Activated CD8-positive, alpha-beta memory T cell treated with anti-CD3 and anti-CD28 coated beads for 48 hours (primary cell): ENCODE results near the gene TMCC1.

ENCODE experiments used
- DNase-seq, 3 experiments: peaks; one replicate each; pipeline ENCODE4 v3.0.0-alpha.2; 2020; ENCODE audit warnings: low read depth in 2 of 3, low spot score in 2 of 3

TMCC1 gene

DNA sequence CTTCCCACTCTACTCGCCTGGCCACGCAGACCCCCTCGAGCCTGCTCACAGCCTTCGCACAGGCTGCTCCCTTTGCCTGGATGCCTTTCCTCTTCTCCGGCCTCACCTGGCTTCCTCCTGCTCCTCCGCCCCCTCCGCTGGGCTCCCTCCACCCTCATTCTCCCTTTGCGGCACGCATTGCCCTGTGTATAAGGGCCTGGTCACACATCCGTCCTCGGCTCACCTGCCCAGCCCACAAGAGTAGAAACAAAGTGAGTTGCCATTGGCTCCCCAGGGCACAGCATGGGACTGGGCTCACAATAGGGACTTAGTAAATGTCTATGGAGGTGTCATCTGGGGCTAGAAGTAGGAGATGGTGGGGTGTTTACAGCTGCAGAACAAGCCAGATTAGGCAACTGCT, 291.2 kb downstream of the TMCC1 start:
- no peak for DNase-seq

DNA sequence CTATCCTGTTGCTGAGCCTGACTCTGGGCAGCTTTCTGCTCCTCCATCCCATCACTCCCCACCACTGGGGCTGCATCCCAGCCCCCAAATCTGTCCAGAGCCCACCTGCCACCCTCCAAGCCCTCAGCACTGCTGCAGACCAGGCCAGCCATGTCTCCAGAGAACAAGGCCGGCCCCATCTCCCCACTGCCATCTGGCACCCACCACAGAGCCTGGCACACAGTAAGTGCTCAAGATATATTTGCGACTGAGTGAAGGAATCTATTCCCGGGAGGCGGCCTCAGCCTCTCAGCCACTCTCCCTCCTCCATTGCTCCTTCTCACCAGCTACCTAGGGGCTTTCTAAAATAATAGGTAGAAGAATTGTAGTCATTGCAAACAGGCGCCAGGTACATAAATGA, 291.8 kb downstream of the TMCC1 start:
- no peak for DNase-seq

DNA sequence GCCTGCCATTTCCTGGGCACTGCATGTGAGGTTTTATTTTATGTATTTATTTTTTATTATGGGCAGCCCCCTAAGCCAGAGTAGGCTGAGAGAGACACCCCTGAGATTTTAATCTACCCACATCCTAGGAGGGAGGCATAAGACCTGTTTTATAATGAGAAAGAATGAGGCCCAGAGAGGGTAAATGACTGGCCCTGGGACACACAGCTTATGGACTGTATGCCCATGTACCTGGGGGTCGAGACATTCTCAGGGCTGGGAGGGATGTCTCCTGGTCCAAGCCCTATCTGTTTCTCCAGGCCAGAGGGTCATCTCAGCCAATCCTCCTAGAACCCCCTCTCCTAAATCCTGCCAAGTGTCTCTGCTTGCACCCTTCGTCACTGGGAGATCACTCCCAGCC, 293.2 kb downstream of the TMCC1 start:
- DNase-seq: no peak

DNA sequence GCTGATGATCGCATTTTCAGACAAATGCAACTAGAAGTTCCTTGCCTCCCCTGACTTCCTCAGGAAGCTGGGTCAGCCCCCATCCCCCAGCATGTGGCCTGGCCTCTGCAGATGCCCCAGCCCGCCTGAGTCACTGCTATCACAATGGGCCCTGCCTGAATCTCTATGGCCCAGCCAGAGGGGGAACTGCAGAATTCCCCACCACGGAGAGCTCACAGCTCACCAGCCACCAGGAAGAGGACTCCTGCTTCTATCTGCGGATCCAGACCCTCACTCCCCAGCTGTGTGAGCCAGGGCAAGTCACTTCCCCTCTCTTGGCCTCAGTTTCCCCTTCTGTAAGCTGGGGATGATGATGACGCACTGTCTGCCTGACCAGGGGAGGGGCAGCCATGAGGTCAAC, 293.9 kb downstream of the TMCC1 start:
- DNase-seq: no peak

DNA sequence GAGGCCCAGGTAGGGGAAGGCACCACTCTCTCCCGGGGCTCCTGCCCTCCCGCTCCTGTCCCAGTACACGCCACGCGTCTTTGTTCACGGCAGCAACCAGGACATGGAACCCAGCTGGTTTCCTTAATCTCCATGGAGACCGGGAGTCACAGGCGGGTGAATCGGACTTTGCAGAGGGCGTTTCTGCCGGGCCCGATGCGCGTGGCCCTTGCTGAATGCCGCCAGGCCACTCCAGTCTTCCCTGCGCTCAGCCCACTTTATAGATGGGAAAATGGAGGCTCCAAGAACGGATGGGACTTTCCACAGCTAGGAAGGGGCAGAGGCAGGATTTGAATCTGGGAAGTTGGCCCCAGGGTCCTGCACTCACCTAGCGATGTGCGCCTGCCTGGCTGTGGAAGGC, 294.4 kb downstream of the TMCC1 start:
- DNase-seq: no peak

DNA sequence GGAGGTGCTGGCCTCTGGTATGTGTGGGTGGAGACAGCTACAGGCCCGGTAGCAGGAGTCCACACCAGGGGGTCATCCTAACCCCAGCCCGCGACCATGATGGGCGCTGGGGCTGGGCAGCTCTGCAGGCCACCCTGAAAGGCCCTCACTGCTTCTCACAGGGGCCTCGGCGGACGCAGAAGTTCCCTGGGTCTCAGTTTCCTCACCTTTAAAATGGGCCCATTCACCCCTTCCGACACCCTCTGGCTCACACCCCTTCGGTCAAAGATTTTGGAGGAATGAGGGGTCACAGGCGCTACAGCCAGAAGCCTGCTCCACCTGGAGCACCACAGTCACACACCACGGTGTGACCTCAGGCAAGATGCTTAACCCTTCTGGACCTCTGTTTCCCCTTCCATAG, 295.0 kb downstream of the TMCC1 start:
- no peak for DNase-seq

DNA sequence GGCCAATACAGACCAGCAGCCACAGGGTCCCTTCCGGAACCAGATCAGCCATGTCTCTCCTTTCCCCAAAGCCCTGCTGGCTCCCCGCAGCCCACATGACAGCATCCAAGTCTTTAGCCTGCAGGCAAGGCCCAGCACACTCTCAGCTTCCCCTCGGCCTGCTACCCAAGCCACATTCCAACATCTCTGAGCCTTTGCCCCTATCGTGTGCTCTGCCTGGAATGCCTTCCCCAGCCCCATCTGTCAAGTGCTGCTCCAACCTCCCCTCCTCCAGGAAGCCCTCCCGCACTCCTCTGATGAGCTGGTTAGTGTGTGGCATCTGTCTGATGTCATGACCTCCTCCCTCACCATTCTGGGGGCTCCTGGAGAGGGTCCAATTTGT, 295.5 kb downstream of the TMCC1 start:
- no peak for DNase-seq
